Right atrium auricular region (tissue), 2 donors: ENCODE results near the gene IL24. TPM values are rescaled to one million over a fixed set of nuclear protein-coding genes. Genes with fewer than 3 reads are reported as not detected.

Experiments used
- DNase-seq: peaks from one replicate; pipeline ENCODE4 v3.0.0-alpha.2; 2019; ENCODE audit warnings: low spot score
- H3K27ac ChIP-seq, 2 donors: fragments of 200-600 bp; sonication (generic); 1 replicate in 1 of 2; 2 replicates in 1 of 2; pipeline ENCODE4 v1.5.1; 2016 to 2019
- H3K27me3 ChIP-seq, 2 donors: fragments of 200-600 bp; sonication (generic); one replicate each; pipeline versions ENCODE4 v1.5.1 to v1.6.0; 2017 to 2019
- H3K36me3 ChIP-seq: fragments of 200-600 bp; sonication (generic); one replicate; pipeline ENCODE4 v1.5.1; 2016
- H3K4me1 ChIP-seq, 2 donors: fragments of 200-600 bp; sonication (generic); one replicate each; pipeline versions ENCODE4 v1.5.1 to v1.6.0; 2017 to 2019
- H3K4me3 ChIP-seq, 2 donors: fragments of 200-600 bp; sonication (generic); 1 replicate in 1 of 2; 2 replicates in 1 of 2; pipeline ENCODE4 v1.5.1; 2017 to 2019; ENCODE audit warnings: mild to moderate bottlenecking in 1 of 2, moderate library complexity in 1 of 2
- H3K9me3 ChIP-seq, 2 donors: fragments of 200-600 bp; sonication (generic); one replicate each; pipeline ENCODE4 v1.5.1; 2019
- total RNA-seq, 2 donors: library from RNA; depleted of rRNA; stranded (reverse); fragments of >200 nt; gene quantifications; one replicate each; pipeline ENCODE4 v1.1.0, GENCODE V29; 2016
- TF ChIP-seq, protein P1 (sequence below), 2 donors: fragments of 200-600 bp; sonication (generic); IDR thresholded peaks; one replicate each; pipeline ENCODE4 v1.5.1; 2019; ENCODE audit warnings: antibody characterized with exemption in 2 of 2

The IL24 gene
- total RNA-seq, 2 donors from 2014 or later = 1.1 TPM; not detected in 1

DNA sequence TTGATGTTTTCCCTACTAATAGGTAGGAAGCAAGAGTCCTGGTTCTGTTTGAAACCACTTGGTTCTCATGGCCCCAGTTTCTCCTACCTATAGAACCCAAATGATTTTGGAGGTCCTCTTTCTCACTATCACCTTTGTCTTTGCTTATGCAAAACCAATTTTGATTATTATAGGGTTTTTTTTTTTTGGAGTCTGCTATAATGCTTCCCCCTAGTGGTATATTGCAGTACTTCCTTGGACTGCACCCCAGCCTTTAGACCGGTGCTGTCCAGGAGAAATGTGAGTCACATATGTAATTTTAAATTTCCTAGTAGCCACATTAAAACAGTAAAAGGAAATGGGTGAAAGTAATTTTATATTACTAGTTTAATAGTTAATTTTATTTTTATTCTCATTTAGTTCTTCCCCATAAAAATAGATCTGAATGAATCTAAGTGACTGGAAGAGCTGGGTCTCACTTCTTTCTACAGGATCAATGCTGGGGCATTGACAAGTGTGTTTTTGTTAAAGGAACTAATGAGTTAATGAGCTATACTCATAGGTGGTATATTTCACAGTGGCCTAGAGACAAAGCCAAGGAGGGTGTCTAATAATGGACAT lies 13.9 kb downstream of the IL24 start:
- peaks cover 0 to 14% of the 10 kb centered on the region in 2 donors for H3K4me1 ChIP-seq
- no peak overlapping the region for H3K4me3 ChIP-seq
- TF ChIP-seq, protein P1, sequence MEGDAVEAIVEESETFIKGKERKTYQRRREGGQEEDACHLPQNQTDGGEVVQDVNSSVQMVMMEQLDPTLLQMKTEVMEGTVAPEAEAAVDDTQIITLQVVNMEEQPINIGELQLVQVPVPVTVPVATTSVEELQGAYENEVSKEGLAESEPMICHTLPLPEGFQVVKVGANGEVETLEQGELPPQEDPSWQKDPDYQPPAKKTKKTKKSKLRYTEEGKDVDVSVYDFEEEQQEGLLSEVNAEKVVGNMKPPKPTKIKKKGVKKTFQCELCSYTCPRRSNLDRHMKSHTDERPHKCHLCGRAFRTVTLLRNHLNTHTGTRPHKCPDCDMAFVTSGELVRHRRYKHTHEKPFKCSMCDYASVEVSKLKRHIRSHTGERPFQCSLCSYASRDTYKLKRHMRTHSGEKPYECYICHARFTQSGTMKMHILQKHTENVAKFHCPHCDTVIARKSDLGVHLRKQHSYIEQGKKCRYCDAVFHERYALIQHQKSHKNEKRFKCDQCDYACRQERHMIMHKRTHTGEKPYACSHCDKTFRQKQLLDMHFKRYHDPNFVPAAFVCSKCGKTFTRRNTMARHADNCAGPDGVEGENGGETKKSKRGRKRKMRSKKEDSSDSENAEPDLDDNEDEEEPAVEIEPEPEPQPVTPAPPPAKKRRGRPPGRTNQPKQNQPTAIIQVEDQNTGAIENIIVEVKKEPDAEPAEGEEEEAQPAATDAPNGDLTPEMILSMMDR (IDR thresholded peaks at IDR 0.05) = peak; percentile 79 to 91
- no peaks in the 10 kb centered on the region for H3K36me3 ChIP-seq
- H3K27me3 ChIP-seq = no peaks in the 10 kb centered on the region
- DNase-seq = no peak
- H3K9me3 ChIP-seq = no peaks in the 10 kb centered on the region
- H3K27ac ChIP-seq = no peak overlapping the region

DNA sequence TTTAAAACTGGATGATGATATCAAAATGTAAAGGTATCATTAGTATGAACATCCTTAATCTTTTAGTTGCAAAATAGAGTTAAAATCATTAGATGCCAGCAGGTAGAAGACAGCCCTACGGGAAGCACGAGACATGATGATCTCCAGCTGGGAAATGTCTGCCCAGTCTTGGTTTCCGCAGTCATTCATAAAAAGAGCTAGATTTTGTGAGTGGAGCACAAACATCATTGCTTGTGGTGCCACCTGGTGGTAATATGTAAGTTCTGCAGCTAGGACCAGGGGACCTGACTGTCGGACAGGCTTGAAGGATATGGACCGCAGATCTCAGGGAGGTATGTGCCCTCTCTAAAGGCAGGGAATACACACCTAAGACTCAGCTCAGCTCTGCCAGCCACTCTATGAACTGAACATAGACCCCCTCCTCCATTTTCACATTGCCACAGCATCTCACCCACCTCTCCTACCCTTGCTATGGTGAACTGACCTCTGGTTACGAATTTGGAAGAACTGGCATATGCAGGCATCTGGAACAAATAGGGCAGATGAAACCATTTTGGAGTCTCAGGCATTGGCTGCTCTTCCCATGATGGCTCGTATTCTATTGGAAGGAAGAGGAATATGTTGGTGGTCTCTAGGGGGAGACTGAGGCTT lies 15.3 kb downstream of the IL24 start:
- H3K27me3 ChIP-seq = no peaks in the 10 kb centered on the region
- no peaks in the 10 kb centered on the region for H3K9me3 ChIP-seq
- peak; percentile 82 for DNase-seq
- H3K27ac ChIP-seq = no peak overlapping the region
- no peak overlapping the region for H3K4me3 ChIP-seq
- peaks cover 0 to 14% of the 10 kb centered on the region in 2 donors for H3K4me1 ChIP-seq
- H3K36me3 ChIP-seq = no peaks in the 10 kb centered on the region
- TF ChIP-seq, protein P1 (IDR thresholded peaks at IDR 0.05) = peak; percentile 61 to 89

DNA sequence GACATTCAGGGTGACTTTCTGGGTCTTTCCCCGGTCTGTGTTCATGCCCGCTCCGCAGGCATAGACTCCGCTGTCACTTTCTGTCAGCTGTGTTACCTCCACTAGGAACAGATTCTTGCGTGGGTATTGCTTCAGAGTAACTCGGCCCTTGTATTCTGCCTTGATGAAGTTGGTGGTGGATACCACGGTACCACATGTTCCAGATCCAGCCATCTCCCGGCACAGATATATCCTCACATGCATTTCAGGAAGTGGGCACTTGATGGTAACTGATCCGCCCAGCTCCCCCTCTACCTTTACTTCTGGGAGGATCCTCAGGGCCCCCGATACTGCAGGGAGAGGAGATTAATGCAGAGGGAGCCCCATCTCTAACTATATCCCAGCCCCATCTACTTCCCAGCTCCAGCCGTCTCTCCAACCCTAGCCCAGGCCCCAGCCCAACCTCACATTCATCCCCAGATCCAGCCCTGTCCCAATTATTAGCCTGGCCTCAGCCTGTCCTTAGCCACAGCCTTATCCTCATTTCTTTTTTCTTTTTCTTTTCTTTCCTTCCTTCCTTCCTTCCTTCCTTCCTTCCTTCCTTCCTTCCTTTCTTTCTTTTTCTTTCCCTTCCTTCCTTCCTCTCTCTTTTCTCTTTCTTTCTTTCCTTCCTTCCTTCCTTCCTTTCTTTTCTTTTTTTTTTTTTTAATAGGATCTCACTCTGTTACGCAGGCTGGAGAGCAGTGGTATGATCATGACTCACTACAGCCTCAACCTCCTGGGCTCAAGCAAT lies 16.7 kb downstream of the IL24 start:
- no peak for DNase-seq
- Histone ChIP-seq H3K9me3 (no peaks in the 10 kb centered on the region), H3K27ac (no peak overlapping the region), H3K27me3 (no peaks in the 10 kb centered on the region), H3K4me3 (no peak overlapping the region), H3K4me1 (peaks cover 0 to 12% of the 10 kb centered on the region in 2 donors), H3K36me3 (no peaks in the 10 kb centered on the region)
- TF ChIP-seq, protein P1 (IDR thresholded peaks at IDR 0.05) = no peak

DNA sequence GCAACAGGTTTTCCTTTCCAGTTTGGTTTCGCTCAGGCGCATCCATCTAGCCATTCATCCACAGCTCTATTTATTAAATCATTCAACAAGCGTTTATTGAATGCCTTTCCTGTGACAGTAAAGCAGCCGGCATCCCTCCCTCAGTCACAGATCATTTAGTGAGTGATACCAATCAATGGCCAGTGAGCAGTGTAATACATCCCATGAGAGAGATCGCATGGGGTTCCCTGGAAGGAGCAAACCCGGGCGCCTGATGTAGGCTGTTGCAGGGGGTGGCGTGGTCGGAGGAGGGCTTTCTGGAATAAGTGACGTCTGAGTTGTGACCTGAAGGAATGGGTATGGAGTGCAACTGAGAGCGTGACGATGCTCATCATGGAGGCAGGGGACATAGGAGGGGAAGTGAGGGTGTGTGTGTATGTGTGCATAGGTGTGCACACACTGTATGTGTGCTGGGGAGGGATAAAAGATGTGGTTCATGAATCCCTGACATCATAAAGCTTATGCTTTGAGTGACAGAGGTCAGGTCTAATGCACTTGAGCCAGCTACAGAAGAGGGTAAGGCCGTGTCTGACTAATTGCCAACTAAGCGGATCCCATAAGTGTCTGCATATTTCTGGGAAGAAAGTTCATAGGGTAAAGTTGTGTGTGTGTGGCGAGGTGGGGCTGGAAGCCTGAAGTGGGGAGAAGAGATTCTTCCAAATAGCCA lies 17.9 kb downstream of the IL24 start:
- Histone ChIP-seq H3K36me3 (no peaks in the 10 kb centered on the region), H3K4me3 (no peak overlapping the region), H3K27ac (no peak overlapping the region), H3K4me1 (peaks cover 0 to under 1% of the 10 kb centered on the region in 2 donors), H3K9me3 (no peaks in the 10 kb centered on the region), H3K27me3 (no peaks in the 10 kb centered on the region)
- TF ChIP-seq, protein P1 (IDR thresholded peaks at IDR 0.05) = no peak
- no peak for DNase-seq

DNA sequence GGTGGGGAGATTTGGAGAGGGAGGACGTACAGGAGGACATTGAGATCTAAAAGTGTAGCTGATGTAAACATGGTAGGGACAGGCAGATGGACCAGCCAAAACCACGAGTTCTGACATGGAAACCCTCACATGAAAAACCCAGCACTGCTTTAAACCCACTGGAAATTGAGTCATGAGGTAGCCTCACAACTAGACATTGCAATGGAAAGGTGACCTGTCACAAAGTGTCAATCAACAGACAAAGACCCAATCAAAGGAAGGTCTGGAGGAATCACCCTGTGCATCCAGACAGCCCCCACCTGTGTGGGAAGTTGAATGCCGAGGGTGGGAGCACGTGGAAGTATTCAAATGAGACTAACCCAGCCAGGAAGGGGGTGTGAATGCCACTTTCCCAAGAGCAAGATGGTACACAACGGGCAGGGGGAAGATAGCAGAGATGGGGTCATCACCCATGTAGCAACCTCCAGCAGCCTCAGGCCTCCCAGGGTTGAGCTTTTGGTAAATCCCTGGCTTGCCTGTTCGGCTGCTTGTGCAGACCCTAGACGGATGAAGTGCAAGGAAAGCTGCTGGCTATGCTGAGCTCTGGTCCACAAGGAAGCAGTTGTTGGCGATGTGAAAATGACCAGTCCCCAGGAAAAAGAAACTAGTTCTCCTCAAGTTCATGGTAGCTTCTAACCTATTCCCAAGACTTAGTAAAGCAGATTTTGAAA lies 18.9 kb downstream of the IL24 start:
- TF ChIP-seq, protein P1 (IDR thresholded peaks at IDR 0.05) = no peak
- no peak for DNase-seq
- Histone ChIP-seq H3K27me3 (no peaks in the 10 kb centered on the region), H3K9me3 (no peaks in the 10 kb centered on the region), H3K4me3 (no peak overlapping the region), H3K4me1 (no peaks in the 10 kb centered on the region), H3K36me3 (no peaks in the 10 kb centered on the region), H3K27ac (no peak overlapping the region)
